ENCODE measurements around the gene GP1BB.

GP1BB gene

DNA sequence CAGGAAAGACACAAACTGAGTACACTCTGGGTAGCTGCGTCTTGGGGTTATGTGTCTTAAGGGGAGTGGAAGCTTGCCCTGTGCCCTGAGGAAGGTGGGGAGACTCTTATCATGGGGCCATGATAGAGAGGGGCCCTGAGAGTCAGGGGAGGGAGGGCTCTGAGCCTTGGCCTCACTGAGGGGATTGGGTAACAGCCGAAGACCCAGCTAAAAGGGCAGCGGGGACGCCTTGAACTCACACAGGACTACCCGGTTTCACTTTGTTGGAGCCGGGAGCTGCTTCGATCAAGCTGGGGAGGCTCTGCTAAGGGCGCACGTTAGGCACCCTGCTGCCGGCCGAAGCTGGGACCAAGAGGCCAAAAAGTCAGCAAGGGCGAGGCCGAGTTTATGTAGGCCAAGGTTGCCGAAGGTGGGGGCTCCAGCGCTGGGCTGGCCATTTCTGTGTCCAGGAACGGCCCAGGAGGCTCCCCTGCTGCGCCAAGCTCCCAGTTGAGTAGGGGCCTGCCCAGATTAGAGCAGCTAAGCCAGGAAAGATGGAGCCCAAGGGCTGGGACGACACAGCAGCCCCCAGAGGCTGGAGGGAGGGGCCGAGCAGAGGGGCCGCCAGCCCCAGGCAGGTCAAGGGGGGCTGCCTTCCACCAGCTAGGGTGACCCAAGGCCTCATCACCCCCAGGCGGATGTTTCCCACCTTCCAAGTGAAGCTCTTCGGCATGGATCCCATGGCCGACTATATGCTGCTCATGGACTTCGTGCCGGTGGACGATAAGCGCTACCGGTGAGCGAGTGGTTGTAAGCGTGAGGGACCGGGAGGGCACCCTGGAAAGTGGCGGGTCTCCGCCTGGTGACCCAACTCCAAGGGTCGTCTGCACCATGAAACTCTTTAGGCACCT, 39.5 kb downstream of the GP1BB start:
- H3K4me3 Mint-ChIP-seq = no peak overlapping the region
- H3K9me3 Mint-ChIP-seq = no peaks in the 10 kb centered on the region
- DNase-seq (no peak), ATAC-seq (replicated peaks) (no peak)
- H3K36me3 Mint-ChIP-seq = peaks cover 4 to 8% of the 10 kb centered on the region in 2 donors
- H3K27me3 Mint-ChIP-seq = peaks cover 69 to 86% of the 10 kb centered on the region in 2 donors
- no peak overlapping the region for H3K27ac Mint-ChIP-seq
- H3K4me1 Mint-ChIP-seq = peaks cover 25 to 43% of the 10 kb centered on the region in 2 donors

DNA sequence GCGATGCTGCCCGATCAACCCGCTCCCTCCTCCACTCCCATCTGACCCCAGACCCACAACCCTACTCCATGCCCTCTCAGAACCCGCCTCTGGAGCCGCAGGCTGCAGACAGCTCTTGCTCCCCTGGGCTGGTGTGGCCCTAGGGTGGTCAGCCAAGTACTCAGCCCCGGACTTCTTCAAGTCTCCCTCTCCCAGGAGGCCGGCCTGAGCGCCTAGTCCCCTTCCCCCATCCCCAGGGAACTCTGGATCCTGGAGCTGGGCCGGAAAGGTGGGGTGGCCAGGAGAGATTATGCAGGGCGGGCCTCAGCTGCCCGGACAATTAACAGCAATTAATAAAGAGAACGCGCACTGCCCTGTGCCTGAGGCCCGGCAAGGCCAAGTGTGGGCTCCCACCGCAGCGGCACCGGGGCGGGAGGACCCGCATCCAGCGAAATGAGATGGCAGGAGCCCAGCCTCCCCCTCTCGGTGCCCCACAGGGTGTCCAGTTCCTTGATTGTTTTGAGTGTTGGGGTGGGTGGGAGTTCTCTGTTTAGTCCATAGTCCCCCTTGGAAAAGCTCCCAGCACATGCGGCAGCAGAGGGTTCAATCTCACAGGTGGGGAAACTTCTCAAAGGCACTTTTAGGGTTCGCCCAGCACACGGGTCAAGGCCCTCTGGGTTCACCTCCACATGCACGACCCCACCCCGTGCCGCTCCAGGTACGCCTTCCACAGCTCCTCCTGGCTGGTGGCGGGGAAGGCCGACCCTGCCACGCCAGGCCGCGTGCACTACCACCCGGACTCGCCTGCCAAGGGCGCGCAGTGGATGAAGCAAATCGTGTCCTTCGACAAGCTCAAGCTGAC, 40.3 kb downstream of the GP1BB start:
- DNase-seq = no peak

GRCh38 chr22:19764299-19764593, 40.9 kb downstream of the GP1BB start:
- Mint-ChIP-seq H3K4me1 (peaks cover 23 to 36% of the 10 kb centered on the region in 2 donors), H3K9me3 (no peaks in the 10 kb centered on the region), H3K36me3 (peaks cover 4 to 8% of the 10 kb centered on the region in 2 donors), H3K27me3 (peaks cover 70 to 82% of the 10 kb centered on the region in 2 donors), H3K27ac (no peak overlapping the region), H3K4me3 (no peak overlapping the region)
- no peak for ATAC-seq (replicated peaks)
- DNase-seq = no peak

More for the DNA sequence above, 40.3 kb downstream of the GP1BB start:
- Mint-ChIP-seq H3K4me3 (no peak overlapping the region), H3K9me3 (no peaks in the 10 kb centered on the region), H3K4me1 (peaks cover 24 to 42% of the 10 kb centered on the region in 2 donors), H3K27me3 (peaks cover 72 to 84% of the 10 kb centered on the region in 2 donors), H3K27ac (no peak overlapping the region), H3K36me3 (peaks cover 4 to 8% of the 10 kb centered on the region in 2 donors)
- ATAC-seq (replicated peaks) = no peak

DNA sequence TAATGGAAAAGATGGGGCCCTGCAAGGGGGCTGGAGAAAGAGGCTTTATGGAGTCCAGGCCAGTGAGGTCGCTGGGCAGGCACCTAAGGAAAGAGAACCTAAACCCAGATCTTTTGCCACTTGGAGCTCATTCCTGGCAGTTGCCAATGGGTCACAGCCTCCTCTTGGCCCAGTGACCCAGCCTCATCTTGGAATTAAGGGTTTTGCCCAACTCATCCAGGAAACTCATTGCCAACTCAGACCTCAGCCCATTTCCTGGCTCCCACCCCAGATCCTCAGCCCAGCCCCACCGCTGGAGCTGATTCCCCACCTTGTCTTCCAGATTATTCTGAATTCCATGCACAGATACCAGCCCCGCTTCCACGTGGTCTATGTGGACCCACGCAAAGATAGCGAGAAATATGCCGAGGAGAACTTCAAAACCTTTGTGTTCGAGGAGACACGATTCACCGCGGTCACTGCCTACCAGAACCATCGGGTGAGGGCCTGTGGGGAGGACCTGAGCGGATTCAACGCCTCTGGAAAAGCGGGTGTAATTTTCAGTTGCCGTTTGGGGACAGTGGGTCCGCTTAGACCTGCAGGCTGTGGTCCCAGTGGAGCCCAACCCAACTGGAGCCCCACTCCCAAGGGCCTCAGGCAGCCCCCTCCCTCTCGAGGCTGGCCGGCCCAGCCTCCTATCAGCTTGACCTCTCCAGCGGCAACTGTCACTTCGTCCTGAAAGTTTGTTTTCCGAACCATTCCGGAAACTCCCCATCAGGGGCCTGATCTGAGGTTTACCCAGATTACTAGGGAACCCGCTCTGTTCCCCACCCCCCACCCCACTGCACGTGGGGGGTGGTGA, 41.5 kb downstream of the GP1BB start:
- DNase-seq = no peak
- H3K27ac Mint-ChIP-seq = no peak overlapping the region
- H3K4me3 Mint-ChIP-seq = no peak overlapping the region
- ATAC-seq (replicated peaks) = no peak
- H3K9me3 Mint-ChIP-seq = no peaks in the 10 kb centered on the region
- H3K27me3 Mint-ChIP-seq = peaks cover 70 to 82% of the 10 kb centered on the region in 2 donors
- peaks cover 17 to 32% of the 10 kb centered on the region in 2 donors for H3K4me1 Mint-ChIP-seq
- peaks cover 2 to 5% of the 10 kb centered on the region in 2 donors for H3K36me3 Mint-ChIP-seq

DNA sequence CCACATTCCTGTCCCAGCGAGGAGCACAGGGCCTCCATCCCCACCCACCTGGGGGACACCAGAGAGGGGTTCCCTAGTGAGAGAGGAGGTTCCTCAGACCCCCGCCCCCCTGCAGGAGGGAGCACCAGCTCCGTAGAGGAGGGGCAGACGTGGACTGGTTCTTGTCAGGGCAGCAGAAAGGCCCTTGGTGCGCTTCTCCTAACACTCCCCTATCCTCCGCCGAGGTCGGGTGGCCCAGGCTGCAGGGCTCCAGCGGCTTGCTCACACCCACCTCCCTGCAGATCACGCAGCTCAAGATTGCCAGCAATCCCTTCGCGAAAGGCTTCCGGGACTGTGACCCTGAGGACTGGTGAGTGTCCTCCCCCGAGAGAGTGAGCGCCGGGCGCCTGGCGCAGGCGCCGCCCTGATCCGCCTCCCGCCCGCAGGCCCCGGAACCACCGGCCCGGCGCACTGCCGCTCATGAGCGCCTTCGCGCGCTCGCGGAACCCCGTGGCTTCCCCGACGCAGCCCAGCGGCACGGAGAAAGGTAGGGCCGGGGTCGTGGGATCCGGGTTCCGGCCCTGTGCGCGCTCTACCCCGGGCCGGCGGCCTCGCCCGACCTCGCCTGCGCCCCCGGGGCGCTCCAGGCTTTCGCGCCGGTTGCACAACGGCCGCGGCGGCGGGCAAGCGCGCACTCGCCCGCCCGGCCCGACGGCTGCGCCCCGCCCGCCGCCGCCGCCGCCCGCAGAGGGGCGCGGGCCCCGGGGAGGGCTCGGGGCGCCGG, 42.3 kb downstream of the GP1BB start:
- no peak for DNase-seq
- peak overlapping the region; percentile 59 to 64 for H3K4me3 Mint-ChIP-seq
- H3K36me3 Mint-ChIP-seq = no peaks in the 10 kb centered on the region
- ATAC-seq (replicated peaks) = peak in 1 of 2 donors; percentile 10
- peaks cover 13 to 29% of the 10 kb centered on the region in 2 donors for H3K4me1 Mint-ChIP-seq
- no peaks in the 10 kb centered on the region for H3K9me3 Mint-ChIP-seq
- peaks cover 72 to 83% of the 10 kb centered on the region in 2 donors for H3K27me3 Mint-ChIP-seq
- H3K27ac Mint-ChIP-seq = peak overlapping the region; percentile 51

- DNase-seq (no peak), ATAC-seq (replicated peaks) (no peak)
- peaks cover 13 to 29% of the 10 kb centered on the region in 2 donors for H3K4me1 Mint-ChIP-seq
- peaks cover 76 to 88% of the 10 kb centered on the region in 2 donors for H3K27me3 Mint-ChIP-seq
- H3K9me3 Mint-ChIP-seq = no peaks in the 10 kb centered on the region
- H3K36me3 Mint-ChIP-seq = no peaks in the 10 kb centered on the region
- no peak overlapping the region for H3K27ac Mint-ChIP-seq
- H3K4me3 Mint-ChIP-seq = no peak overlapping the region
Observed at GRCh38 chr22:19766240-19766510, 42.8 kb downstream of the GP1BB start.

DNA sequence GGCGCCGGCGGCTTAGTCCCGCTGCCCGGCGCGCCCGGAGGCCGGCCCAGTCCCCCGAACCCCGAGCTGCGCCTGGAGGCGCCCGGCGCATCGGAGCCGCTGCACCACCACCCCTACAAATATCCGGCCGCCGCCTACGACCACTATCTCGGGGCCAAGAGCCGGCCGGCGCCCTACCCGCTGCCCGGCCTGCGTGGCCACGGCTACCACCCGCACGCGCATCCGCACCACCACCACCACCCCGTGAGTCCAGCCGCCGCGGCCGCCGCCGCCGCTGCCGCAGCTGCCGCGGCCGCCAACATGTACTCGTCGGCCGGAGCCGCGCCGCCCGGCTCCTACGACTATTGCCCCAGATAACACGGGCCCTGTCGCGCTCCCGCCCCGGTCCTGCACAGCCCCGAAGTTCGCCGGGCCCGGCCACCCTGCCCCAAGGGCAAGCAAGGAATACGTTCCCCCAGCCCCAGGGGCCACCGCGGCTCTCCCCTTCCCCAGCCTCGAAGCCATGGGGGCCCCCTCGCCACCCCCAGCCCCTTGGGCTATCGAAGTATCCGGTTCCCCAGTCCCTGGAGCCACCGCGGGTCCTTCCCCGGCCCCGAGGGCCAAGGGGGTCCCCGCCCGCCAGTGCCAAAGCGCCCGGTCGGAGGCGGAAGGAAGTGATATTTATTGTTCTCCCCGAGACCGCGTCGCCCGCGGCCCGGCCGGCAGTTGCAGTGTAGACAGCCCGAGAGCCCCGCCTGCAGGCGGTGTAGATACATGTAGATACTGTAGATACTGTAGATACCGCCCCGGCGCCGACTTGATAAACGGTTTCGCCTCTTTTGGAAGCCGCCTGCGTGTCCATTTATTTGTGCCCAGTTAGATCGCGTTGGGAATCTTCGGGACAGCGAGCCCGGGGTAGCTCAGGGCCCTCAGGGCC, 43.4 kb downstream of the GP1BB start:
- peak overlapping the region; percentile 56 to 58 for H3K4me3 Mint-ChIP-seq
- H3K36me3 Mint-ChIP-seq = no peaks in the 10 kb centered on the region
- H3K27ac Mint-ChIP-seq = peak overlapping the region; percentile 14
- H3K4me1 Mint-ChIP-seq = peaks cover 10 to 29% of the 10 kb centered on the region in 2 donors
- DNase-seq = no peak
- ATAC-seq (replicated peaks) = peak; percentile 54 to 70
- peaks cover 76 to 88% of the 10 kb centered on the region in 2 donors for H3K27me3 Mint-ChIP-seq
- no peaks in the 10 kb centered on the region for H3K9me3 Mint-ChIP-seq

DNA sequence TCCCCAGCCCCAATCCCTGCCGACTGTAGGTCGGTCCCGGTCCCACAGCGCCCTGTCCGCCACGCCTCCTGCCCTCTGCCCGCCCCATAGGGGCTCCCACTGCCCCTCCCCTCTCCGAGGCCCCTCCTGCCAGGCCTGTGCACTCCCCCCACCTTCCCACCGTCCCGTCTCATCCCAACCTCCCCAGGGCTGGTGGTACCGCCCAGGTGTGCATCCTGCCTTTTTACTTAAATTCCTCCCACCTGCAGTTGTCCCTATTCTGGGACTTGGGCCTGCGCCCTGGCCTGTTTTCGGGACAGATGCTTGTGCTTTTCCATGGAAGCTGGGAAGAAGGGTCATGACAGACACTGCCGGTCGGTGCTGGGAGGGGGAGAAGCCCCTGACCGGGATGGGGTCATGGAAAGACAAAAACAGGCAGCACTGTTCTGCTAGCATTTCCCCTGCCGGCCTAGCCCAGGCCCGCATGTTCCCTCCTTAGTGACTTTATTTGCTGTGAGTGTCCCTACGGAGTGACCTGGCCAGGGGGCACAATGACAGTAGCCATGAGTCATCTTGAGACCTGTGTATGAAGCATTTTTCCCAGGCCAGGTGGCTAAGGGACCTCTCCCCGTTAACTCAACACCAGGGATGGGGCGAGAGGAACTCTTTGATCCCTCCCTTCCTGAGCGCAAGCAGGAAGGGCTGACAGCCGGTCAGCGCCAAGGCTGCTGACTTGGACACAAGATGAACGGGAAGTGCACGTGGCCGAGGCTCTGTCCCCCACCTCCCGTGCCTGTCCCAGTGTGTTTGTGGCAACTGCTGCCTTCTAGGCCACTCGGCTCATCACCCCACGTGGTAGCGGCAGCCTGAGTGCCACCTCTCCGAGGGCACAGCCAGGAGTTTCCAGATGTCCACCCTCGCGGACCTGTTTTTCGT, 44.3 kb downstream of the GP1BB start:
- Mint-ChIP-seq H3K27me3 (peaks cover 78 to 88% of the 10 kb centered on the region in 2 donors), H3K4me1 (peaks cover 13 to 26% of the 10 kb centered on the region in 2 donors), H3K9me3 (no peaks in the 10 kb centered on the region), H3K27ac (peak overlapping the region; percentile 81), H3K36me3 (no peaks in the 10 kb centered on the region), H3K4me3 (peak overlapping the region; percentile 58 to 64)
- ATAC-seq (replicated peaks) (peak in 1 of 2 donors; percentile 15), DNase-seq (no peak)

DNA sequence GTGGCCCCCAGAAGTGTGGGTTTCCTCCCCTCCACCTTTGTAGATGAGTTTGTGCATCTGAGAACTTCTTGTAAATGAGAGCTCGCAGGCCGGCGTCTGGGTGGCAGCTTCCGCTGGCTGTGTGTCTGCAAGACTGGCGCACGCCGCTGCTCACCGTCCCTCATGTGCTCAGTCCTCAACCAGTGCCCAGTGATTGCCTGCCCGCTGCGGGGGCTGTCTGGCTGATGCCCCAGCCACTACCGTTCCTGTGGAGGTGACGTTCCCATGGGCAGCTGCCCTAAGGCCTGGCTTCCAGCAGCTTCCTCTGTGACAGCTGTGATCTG, 46.0 kb downstream of the GP1BB start:
- DNase-seq (no peak), ATAC-seq (replicated peaks) (no peak)
- no peaks in the 10 kb centered on the region for H3K36me3 Mint-ChIP-seq
- H3K27ac Mint-ChIP-seq = no peak overlapping the region
- H3K9me3 Mint-ChIP-seq = no peaks in the 10 kb centered on the region
- H3K27me3 Mint-ChIP-seq = peaks cover 80 to 88% of the 10 kb centered on the region in 2 donors
- no peak overlapping the region for H3K4me3 Mint-ChIP-seq
- peaks cover 23 to 39% of the 10 kb centered on the region in 2 donors for H3K4me1 Mint-ChIP-seq

DNA sequence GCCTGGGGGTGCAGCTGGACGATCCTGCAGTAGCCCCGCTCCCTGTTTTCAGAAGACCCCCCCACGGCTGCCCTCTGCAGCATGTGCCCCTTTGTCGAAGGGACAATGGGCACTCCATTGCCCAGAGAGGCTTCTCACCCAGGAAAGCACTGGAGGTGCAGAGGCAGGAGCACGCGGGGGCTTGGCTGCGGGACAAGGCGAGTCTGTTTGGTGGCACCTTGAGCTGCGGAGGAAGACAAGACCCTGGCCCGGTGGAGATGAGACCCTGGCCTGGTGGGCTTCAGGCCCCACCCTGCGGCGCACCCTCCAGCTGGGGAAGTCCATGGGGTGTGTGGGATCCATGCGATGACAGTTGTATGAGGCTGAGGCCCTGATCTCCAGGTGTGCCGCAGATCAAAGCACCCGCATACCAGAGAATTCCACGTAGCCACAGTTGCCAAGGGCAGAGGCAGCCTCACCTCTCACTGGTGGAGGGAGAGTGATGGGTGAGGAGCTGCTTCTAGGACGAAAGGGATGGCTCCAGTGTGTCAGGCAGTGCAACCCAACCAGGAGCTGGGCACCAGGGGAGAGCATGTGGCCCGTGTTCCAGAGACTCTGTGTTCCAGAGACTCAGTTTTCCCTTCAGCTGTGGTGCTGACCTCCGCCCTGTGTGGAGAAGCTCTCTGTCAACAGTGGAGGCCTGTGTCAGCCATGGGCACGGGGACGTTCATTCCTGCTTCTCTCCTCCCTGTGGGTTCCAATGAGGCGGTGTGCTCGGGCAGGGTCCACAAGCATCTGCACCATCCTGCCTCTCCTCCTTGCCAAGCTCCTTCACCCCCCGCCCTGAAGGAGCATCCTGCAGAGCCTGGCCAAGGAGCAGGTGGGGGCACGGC, 47.2 kb downstream of the GP1BB start:
- no peak overlapping the region for H3K27ac Mint-ChIP-seq
- no peaks in the 10 kb centered on the region for H3K9me3 Mint-ChIP-seq
- no peak overlapping the region for H3K4me3 Mint-ChIP-seq
- peaks cover 72 to 81% of the 10 kb centered on the region in 2 donors for H3K27me3 Mint-ChIP-seq
- no peaks in the 10 kb centered on the region for H3K36me3 Mint-ChIP-seq
- no peak for DNase-seq
- no peak for ATAC-seq (replicated peaks)
- H3K4me1 Mint-ChIP-seq = peaks cover 22 to 39% of the 10 kb centered on the region in 2 donors

DNA sequence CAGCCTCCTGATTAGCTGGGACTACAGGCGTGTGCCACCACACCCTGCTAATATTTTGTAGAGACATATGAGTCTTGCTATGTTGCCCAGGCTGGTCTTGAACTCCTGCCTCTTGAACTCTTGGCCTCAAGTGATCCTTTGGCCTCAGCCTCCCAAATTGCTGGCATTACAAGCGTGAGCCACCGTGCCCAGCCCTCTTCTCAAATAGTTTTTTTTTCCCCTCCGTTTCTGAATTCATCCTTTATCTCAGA, 49.0 kb downstream of the GP1BB start:
- DNase-seq (no peak), ATAC-seq (replicated peaks) (no peak)
- Mint-ChIP-seq H3K27ac (no peak overlapping the region), H3K4me3 (no peak overlapping the region), H3K9me3 (peaks cover 0 to under 1% of the 10 kb centered on the region in 2 donors), H3K27me3 (peaks cover 78 to 84% of the 10 kb centered on the region in 2 donors), H3K4me1 (peaks cover 26 to 41% of the 10 kb centered on the region in 2 donors), H3K36me3 (no peaks in the 10 kb centered on the region)

Measured in stimulated activated naive B cell treated with anti-CD40 and anti-IgM and Interleukin-4, amounts not matched to agents 10 μg/mL and 1 μg/mL and 100 μg/mL, for 72 hours (primary cell).